Natural killer cell (primary cell): ENCODE measurements around the gene ZNF133. TPM values are rescaled to one million over a fixed set of nuclear protein-coding genes. Genes with fewer than 3 reads are reported as not detected.

Source experiments
- ATAC-seq, 3 donors: fragments of 150-1000 bp in 2 of 3; fragments of 200-7000 bp in 1 of 3; cut with Tn5 transposase; 1 replicate in 1 of 3; 2 replicates in 2 of 3; pipeline ENCODE4 v1.10.0; 2021; ENCODE audit warnings: mild to moderate bottlenecking in 2 of 3, moderate library complexity in 2 of 3
- DNase-seq, 2 donors: peaks; one replicate each; pipeline versions ENCODE4 v3.0.0 to v3.0.0-alpha.2; 2013 to 2021; ENCODE audit warnings: mixed read lengths in 1 of 2
- H3K27ac ChIP-seq: one replicate; pipeline ENCODE4 v1.5.1; 2013; ENCODE audit warnings: mild to moderate bottlenecking, low read length
- H3K27me3 ChIP-seq: one replicate; pipeline ENCODE4 v1.6.1; 2013; ENCODE audit warnings: low read length; ENCODE audit not compliant: control insufficient read depth, insufficient read depth
- H3K36me3 ChIP-seq: one replicate; pipeline ENCODE4 v1.6.1; 2013; ENCODE audit warnings: low read length; ENCODE audit not compliant: control insufficient read depth, insufficient read depth
- H3K4me1 ChIP-seq: one replicate; pipeline ENCODE4 v1.6.1; 2013; ENCODE audit warnings: low read length; ENCODE audit not compliant: control insufficient read depth, insufficient read depth
- H3K4me3 ChIP-seq: one replicate; pipeline ENCODE4 v1.5.1; 2013; ENCODE audit warnings: low read length
- H3K9me3 ChIP-seq: one replicate; pipeline ENCODE4 v1.6.1; 2013; ENCODE audit warnings: low read length; ENCODE audit not compliant: control insufficient read depth, insufficient read depth
- H3K27ac Mint-ChIP-seq, 2 donors: one replicate each; pipeline ENCODE4 v1.8.0; 2022; ENCODE audit warnings: mild to moderate bottlenecking in 2 of 2, mixed read lengths in 2 of 2, moderate library complexity in 1 of 2
- H3K27me3 Mint-ChIP-seq, 2 donors: one replicate each; pipeline ENCODE4 v1.8.0; 2022; ENCODE audit warnings: low read depth in 2 of 2, mixed read lengths in 2 of 2
- H3K36me3 Mint-ChIP-seq: one replicate; pipeline ENCODE4 v1.8.0; 2022; ENCODE audit warnings: mixed read lengths
- H3K4me1 Mint-ChIP-seq, 2 donors: one replicate each; pipeline ENCODE4 v1.8.0; 2022; ENCODE audit warnings: mixed read lengths in 2 of 2
- H3K4me3 Mint-ChIP-seq: one replicate; pipeline ENCODE4 v1.8.0; 2022; ENCODE audit warnings: mild to moderate bottlenecking, moderate library complexity, mixed read lengths
- H3K9me3 Mint-ChIP-seq, 2 donors: one replicate each; pipeline ENCODE4 v1.8.0; 2022; ENCODE audit warnings: mixed read lengths in 2 of 2
- WGBS: methylation state at CpG from one replicate; pipeline ENCODE4 v1.1.7; 2013; ENCODE audit warnings: missing lambda C conversion rate; ENCODE audit not compliant: insufficient coverage; 5-methylcytosine and 5-hydroxymethylcytosine counted together
- intact Hi-C: fragments of 100-400 bp; cut with micrococcal nuclease; formaldehyde crosslinking; loops from one replicate; pipeline ENCODE4 v1.14.2; 2022
- total RNA-seq, 4 donors: library from RNA; stranded (reverse); fragments of 120-200 nt in 1 of 4; gene quantifications; one replicate each; pipeline versions ENCODE4 v1.2.3 to v1.2.4, GENCODE V29; 2013 to 2022
- TF ChIP-seq, protein P1 (sequence below): fragments of 200-600 bp; IDR thresholded peaks from one replicate; pipeline ENCODE4 v1.8.0; 2022; ENCODE audit warnings: antibody characterized with exemption

ZNF133 gene
- total RNA-seq, 3 donors from 2014 or later (not counting 1 experiment from before 2014, with no cell fraction given): 5.2 to 9.6 (median 9.3) TPM

DNA sequence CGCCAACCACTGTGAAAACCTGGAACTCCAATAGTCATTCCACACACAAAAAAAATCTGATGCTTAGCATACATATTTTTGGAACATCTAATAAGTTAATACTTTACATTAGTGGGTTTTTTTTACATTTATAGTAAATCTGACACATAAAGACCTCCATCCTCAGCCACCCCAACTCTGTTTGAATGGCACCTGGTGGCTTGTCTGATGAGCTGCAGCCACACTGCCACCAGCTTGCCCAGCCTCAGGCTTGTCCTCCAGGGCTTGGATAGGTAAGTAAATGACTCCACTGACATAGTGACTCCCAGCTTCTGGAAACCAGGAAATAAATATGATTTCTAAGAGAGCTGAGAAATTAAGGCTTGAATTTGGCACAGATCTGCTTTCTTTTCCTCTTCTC lies 71.5 kb downstream of the ZNF133 start:
- no peaks in the 10 kb centered on the region for H3K9me3 ChIP-seq
- H3K27me3 Mint-ChIP-seq: peaks cover 4 to 16% of the 10 kb centered on the region in 2 donors
- no peak overlapping the region for H3K27ac ChIP-seq
- intact Hi-C loops: no loop called here
- DNase-seq: no peak
- H3K4me3 Mint-ChIP-seq: no peak overlapping the region
- WGBS: 100% methylated on average over 1 of the region's 1 CpG
- TF ChIP-seq, protein P1, sequence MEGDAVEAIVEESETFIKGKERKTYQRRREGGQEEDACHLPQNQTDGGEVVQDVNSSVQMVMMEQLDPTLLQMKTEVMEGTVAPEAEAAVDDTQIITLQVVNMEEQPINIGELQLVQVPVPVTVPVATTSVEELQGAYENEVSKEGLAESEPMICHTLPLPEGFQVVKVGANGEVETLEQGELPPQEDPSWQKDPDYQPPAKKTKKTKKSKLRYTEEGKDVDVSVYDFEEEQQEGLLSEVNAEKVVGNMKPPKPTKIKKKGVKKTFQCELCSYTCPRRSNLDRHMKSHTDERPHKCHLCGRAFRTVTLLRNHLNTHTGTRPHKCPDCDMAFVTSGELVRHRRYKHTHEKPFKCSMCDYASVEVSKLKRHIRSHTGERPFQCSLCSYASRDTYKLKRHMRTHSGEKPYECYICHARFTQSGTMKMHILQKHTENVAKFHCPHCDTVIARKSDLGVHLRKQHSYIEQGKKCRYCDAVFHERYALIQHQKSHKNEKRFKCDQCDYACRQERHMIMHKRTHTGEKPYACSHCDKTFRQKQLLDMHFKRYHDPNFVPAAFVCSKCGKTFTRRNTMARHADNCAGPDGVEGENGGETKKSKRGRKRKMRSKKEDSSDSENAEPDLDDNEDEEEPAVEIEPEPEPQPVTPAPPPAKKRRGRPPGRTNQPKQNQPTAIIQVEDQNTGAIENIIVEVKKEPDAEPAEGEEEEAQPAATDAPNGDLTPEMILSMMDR: no peak
- H3K4me1 ChIP-seq: no peaks in the 10 kb centered on the region
- peaks cover under 1 to 2% of the 10 kb centered on the region in 2 donors for H3K9me3 Mint-ChIP-seq
- ATAC-seq: no peak
- no peak overlapping the region for H3K4me3 ChIP-seq
- no peak overlapping the region for H3K27ac Mint-ChIP-seq
- H3K36me3 Mint-ChIP-seq: no peaks in the 10 kb centered on the region
- no peaks in the 10 kb centered on the region for H3K4me1 Mint-ChIP-seq
- no peaks in the 10 kb centered on the region for H3K36me3 ChIP-seq
- H3K27me3 ChIP-seq: no peaks in the 10 kb centered on the region

DNA sequence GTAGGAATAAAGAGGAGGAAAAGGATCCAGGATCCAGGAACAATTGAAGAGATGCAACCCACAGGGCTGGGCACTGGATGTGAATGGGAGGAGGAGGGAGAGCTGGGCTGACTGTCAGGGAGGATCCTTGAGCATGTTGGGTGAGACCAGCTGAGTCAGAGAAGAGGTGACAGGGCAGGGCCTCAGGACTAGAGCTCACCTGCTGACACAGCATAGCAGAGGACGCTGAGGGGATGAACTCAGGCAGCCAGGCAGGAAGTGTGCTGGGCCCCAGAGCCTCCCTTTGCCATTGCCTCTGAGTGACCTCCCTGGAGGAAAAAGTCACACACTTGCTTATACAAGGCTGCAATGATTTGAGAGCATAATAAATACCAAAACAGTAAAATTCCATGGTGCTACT lies 72.3 kb downstream of the ZNF133 start:
- intact Hi-C loops: no loop called here
- WGBS: 30% methylated on average over 1 of the region's 1 CpG
- Histone ChIP-seq H3K4me1 (no peaks in the 10 kb centered on the region), H3K36me3 (no peaks in the 10 kb centered on the region), H3K27me3 (no peaks in the 10 kb centered on the region), H3K27ac (no peak overlapping the region), H3K4me3 (no peak overlapping the region), H3K9me3 (no peaks in the 10 kb centered on the region)
- Mint-ChIP-seq H3K9me3 (no peaks in the 10 kb centered on the region), H3K36me3 (no peaks in the 10 kb centered on the region), H3K27me3 (peaks cover 2 to 8% of the 10 kb centered on the region in 2 donors), H3K27ac (no peak overlapping the region), H3K4me1 (no peaks in the 10 kb centered on the region), H3K4me3 (no peak overlapping the region)
- DNase-seq (no peak), ATAC-seq (no peak)
- TF ChIP-seq, protein P1: no peak

DNA sequence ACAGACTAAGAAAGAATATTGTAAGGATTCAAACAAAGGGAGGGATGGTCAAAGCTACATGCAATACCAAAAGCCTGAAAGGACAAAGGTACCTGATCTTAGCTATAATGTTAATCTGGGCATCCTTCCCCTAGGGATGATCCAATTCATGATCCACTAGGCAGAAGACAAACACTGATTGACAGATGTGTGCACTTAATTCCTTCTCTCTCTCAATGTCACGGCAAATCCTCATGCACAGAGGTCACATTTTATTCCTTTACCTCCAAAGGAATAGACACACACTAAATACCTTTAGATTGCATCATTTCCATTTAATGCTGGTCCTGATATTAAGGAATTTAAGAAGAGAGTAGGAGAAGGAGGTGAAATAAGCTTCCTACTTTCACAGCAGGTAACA lies 73.4 kb downstream of the ZNF133 start:
- H3K36me3 ChIP-seq: no peaks in the 10 kb centered on the region
- no peak overlapping the region for H3K27ac Mint-ChIP-seq
- H3K4me3 ChIP-seq: no peak overlapping the region
- H3K4me1 Mint-ChIP-seq: no peaks in the 10 kb centered on the region
- no peaks in the 10 kb centered on the region for H3K9me3 Mint-ChIP-seq
- no peak overlapping the region for H3K4me3 Mint-ChIP-seq
- DNase-seq: no peak
- H3K27me3 ChIP-seq: no peaks in the 10 kb centered on the region
- H3K4me1 ChIP-seq: no peaks in the 10 kb centered on the region
- ATAC-seq: no peak
- no peaks in the 10 kb centered on the region for H3K36me3 Mint-ChIP-seq
- intact Hi-C loops: no loop called here
- TF ChIP-seq, protein P1: no peak
- 100% methylated on average over 1 of the region's 1 CpG for WGBS
- H3K27ac ChIP-seq: no peak overlapping the region
- H3K27me3 Mint-ChIP-seq: peaks cover 2 to 7% of the 10 kb centered on the region in 2 donors
- H3K9me3 ChIP-seq: no peaks in the 10 kb centered on the region

DNA sequence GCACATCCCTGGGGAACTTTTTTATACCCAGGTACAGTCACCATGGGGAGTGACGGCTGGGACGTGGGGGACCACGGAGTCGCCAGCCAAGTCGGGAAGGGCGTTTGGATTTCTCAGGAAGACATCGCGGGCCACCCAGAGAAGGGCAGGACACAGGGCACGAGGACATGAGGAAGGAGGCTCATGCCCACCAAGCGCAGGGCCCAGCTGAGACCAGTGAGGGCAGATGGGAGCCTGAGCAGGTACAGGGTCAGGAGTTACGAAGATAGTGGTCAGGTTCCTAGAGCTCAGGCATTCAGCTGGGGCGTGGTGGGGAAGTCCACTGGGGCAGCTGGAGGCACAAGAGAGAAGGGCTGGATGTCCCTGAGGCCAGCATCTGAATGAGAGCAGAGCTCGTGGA lies 74.6 kb downstream of the ZNF133 start:
- 90% methylated on average over 13 of the region's 13 CpGs for WGBS
- no peak for ATAC-seq
- no peaks in the 10 kb centered on the region for H3K27me3 ChIP-seq
- Mint-ChIP-seq H3K4me1 (no peaks in the 10 kb centered on the region), H3K27ac (no peak overlapping the region), H3K27me3 (peaks cover 2 to 7% of the 10 kb centered on the region in 2 donors), H3K9me3 (no peaks in the 10 kb centered on the region), H3K4me3 (no peak overlapping the region), H3K36me3 (no peaks in the 10 kb centered on the region)
- H3K36me3 ChIP-seq: no peaks in the 10 kb centered on the region
- H3K4me1 ChIP-seq: no peaks in the 10 kb centered on the region
- no peaks in the 10 kb centered on the region for H3K9me3 ChIP-seq
- DNase-seq: no peak
- intact Hi-C loops: no loop called here
- no peak overlapping the region for H3K4me3 ChIP-seq
- H3K27ac ChIP-seq: no peak overlapping the region
- TF ChIP-seq, protein P1: no peak
